MCF 10A (cell line): ENCODE data around the gene ZSCAN5A. TPM values are rescaled to one million over a fixed set of nuclear protein-coding genes. Genes with fewer than 3 reads are reported as not detected.

Experiments used
- BruUV-seq: library from RNA; stranded (reverse); fragments of 400-500 nt; replicated peaks from 2 replicates; lab custom pipeline; 2021; lab: Mats Ljungman, UMichigan
- CTCF ChIA-PET: fragments of 300-600 bp; sonication (Branson Sonifier 250); formaldehyde crosslinking; extraction: SDS; loops from one replicate; lab custom pipeline; 2021; ENCODE audit warnings: antibody characterized with exemption, inconsistent platforms; lab: Yijun Ruan, JAX
- POLR2A ChIA-PET: fragments of 300-600, 350-650 bp; sonication (Branson Sonifier 250); formaldehyde crosslinking; extraction: SDS; loops from one replicate; lab custom pipeline; 2020; ENCODE audit warnings: antibody characterized with exemption, inconsistent platforms; lab: Yijun Ruan, JAX
- DNase-seq: peaks from one replicate; pipeline ENCODE4 v3.0.0-alpha.2; 2018; ENCODE audit not compliant: unreplicated experiment
- H3K27ac Mint-ChIP-seq: one replicate; pipeline ENCODE4 v1.8.0; 2022; ENCODE audit warnings: mild to moderate bottlenecking, low read depth, mixed read lengths; ENCODE audit not compliant: unreplicated experiment
- H3K27me3 Mint-ChIP-seq: one replicate; pipeline ENCODE4 v1.8.0; 2022; ENCODE audit warnings: mixed read lengths; ENCODE audit not compliant: insufficient read depth, unreplicated experiment
- H3K36me3 Mint-ChIP-seq: one replicate; pipeline ENCODE4 v1.8.0; 2022; ENCODE audit warnings: mild to moderate bottlenecking, moderate library complexity, mixed read lengths; ENCODE audit not compliant: insufficient read depth, unreplicated experiment
- H3K4me1 Mint-ChIP-seq: one replicate; pipeline ENCODE4 v1.8.0; 2022; ENCODE audit warnings: mixed read lengths; ENCODE audit not compliant: insufficient read depth, unreplicated experiment
- H3K4me3 Mint-ChIP-seq: one replicate; pipeline ENCODE4 v1.8.0; 2022; ENCODE audit warnings: mild to moderate bottlenecking, moderate library complexity, mixed read lengths; ENCODE audit not compliant: unreplicated experiment
- H3K9me3 Mint-ChIP-seq: one replicate; pipeline ENCODE4 v1.8.0; 2022; ENCODE audit warnings: mixed read lengths; ENCODE audit not compliant: unreplicated experiment
- CTCF ChIP-seq: fragments of 200-600 bp; IDR thresholded peaks from one replicate; pipeline ENCODE4 v1.8.0; 2022; ENCODE audit warnings: antibody characterized with exemption, mild to moderate bottlenecking; ENCODE audit not compliant: unreplicated experiment
- intact Hi-C: fragments of 100-400 bp; cut with micrococcal nuclease; formaldehyde crosslinking; loops from 2 replicates; pipeline ENCODE4 v1.14.1; 2022
- total RNA-seq: library from RNA; stranded (reverse); gene quantifications from 2 replicates; pipeline ENCODE4 v1.2.3, GENCODE V29; 2022

The ZSCAN5A gene
- total RNA-seq, 1 experiment from 2014 or later, result 8.1 TPM

DNA sequence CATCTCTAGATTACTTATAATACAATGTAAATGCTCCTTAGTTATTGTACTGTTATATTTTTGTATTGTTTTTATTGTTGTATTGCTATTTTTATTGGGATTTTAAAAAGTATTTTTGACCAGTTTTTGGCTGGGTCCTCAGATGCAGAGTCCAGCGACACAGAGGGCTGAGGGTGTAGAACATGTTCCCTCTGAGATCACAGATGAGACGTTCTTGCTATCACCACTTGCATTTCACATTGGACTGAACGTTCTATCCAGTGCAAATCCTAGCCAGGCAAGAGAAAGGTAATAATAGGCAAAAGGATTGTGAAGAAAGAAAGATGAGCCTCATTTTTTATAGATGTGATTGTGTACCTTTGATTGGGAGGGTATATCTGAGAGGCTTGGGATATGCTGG is 15.0 kb downstream of the ZSCAN5A start:
- ChIA-PET CTCF (interaction anchor here (0.6 to 2.9 kb wide), 6 partner anchors 10 to 223 kb away, joined by 3 to 25 read pairs (median 4); no protein-coding TSS in a partner anchor), POLR2A (interaction anchor here (0.9 to 1.6 kb wide), 2 partner anchors 10 to 15 kb away, joined by 4 to 5 read pairs; partner anchors contain the start of gene ZSCAN5A)
- Mint-ChIP-seq H3K9me3 (no peaks in the 10 kb centered on the region), H3K27me3 (no peaks in the 10 kb centered on the region), H3K4me1 (peaks cover 4% of the 10 kb centered on the region), H3K4me3 (no peak overlapping the region), H3K36me3 (peaks cover 22% of the 10 kb centered on the region), H3K27ac (no peak overlapping the region)
- intact Hi-C loops, result no loop called here
- TF ChIP-seq CTCF, result no peak
- no peak for DNase-seq
- no TSS peak for BruUV-seq

DNA sequence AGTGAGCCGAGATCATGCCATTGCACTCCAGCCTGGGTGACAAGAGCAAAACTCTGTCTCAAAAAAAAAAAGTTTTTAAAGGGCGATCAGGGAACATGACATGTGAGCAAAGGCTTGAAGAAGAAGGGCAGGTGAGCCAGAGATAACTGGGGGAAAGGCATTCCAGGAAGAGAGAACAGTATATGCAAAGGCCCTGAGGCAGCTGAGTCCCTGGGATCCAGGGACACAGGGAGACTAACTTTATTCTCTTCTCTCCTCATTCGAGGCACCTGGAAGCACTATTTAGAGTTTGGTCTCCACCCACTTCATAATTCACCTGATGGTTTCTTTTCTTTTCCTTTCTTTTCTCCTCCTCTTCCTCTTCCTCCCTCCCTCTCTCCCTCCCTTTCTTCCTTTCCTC is 17.6 kb downstream of the ZSCAN5A start:
- TF ChIP-seq CTCF, result no peak
- Mint-ChIP-seq H3K9me3 (no peaks in the 10 kb centered on the region), H3K27ac (no peak overlapping the region), H3K4me3 (no peak overlapping the region), H3K27me3 (no peaks in the 10 kb centered on the region), H3K36me3 (peaks cover 22% of the 10 kb centered on the region), H3K4me1 (peaks cover 6% of the 10 kb centered on the region)
- no TSS peak for BruUV-seq
- CTCF ChIA-PET, result interaction anchor here (0.6 kb wide), 1 partner anchor 1196 kb away, joined by 3 read pairs; no protein-coding TSS in a partner anchor
- DNase-seq, result no peak
- POLR2A ChIA-PET, result interaction anchor here (2.6 kb wide), 1 partner anchor 17 kb away, joined by 20 read pairs; the partner anchor contains the start of gene ZSCAN5A
- intact Hi-C loops, result no loop called here

DNA sequence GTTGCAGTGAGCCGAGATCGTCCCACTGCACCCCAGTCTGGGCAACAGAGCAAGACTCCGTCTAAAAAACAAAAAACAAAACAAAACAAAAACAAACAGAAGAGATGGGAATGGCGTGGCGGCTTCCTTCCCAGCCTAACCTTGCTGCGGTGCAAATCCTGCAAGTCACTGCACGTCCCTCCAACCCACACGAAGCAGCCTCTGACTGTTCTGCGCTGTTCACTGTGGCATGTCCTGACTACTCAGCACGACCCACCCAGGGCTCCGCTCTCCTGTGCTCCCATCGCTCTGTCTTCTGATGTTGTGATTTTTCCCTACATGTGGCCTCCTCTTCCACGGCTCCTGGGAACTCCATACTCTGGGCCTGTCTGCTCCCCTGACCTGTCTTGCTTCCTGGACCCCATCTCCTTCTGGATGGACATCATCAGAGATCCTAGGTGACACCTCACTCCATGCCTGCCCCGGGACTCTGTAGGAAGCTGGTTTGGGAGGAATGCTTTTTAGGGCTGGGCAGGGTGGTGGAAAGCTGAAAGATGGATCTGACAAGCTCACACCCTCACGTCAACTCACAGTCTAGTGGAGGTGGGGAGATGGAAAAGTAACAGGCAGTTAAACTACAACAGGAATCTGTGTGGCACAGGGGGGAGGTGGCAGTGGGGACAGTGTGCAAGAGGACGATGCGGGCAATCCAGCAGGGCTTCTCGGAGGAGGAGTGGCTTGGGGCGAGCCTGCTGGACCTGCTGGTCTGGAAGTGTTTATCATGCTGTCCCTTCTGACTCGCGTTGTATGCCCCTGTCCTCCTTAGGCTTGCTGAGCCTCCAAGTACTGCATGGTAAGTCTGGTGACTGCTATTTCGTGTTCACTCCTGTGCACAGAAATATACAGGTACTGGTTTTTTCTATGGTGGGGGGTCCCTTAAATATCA is 18.8 kb downstream of the ZSCAN5A start:
- Mint-ChIP-seq H3K4me3 (peak overlapping the region; percentile 22), H3K9me3 (no peaks in the 10 kb centered on the region), H3K36me3 (peaks cover 30% of the 10 kb centered on the region), H3K27ac (no peak overlapping the region), H3K4me1 (peaks cover 6% of the 10 kb centered on the region), H3K27me3 (no peaks in the 10 kb centered on the region)
- ChIA-PET POLR2A (interaction anchor here (0.6 to 2.6 kb wide), 5 partner anchors 12 to 1067 kb away, joined by 3 to 20 read pairs (median 4); partner anchors contain the start of gene ZSCAN5A), CTCF (interaction anchor here (0.6 to 1.7 kb wide), 5 partner anchors 14 to 1195 kb away, joined by 3 to 15 read pairs (median 3); no protein-coding TSS in a partner anchor)
- no TSS peak for BruUV-seq
- intact Hi-C loops, result no loop called here
- peak; percentile 43 for DNase-seq
- no peak for TF ChIP-seq CTCF

- peak overlapping the region; percentile 80 for H3K27ac Mint-ChIP-seq
- H3K4me1 Mint-ChIP-seq, result peaks cover 6% of the 10 kb centered on the region
- peak; percentile 43 for DNase-seq
- H3K27me3 Mint-ChIP-seq, result no peaks in the 10 kb centered on the region
- H3K4me3 Mint-ChIP-seq, result peak overlapping the region; percentile 21
- ChIA-PET POLR2A (interaction anchor here (0.6 to 2.6 kb wide), 4 partner anchors 11 to 33 kb away, joined by 3 to 20 read pairs (median 7); partner anchors contain the start of gene ZSCAN5A), CTCF (interaction anchor here (0.7 to 1.7 kb wide), 2 partner anchors 15 to 218 kb away, joined by 3 to 15 read pairs; no protein-coding TSS in a partner anchor)
- TF ChIP-seq CTCF, result no peak
- no TSS peak for BruUV-seq
- intact Hi-C loops, result no loop called here
- H3K36me3 Mint-ChIP-seq, result peaks cover 31% of the 10 kb centered on the region
- H3K9me3 Mint-ChIP-seq, result no peaks in the 10 kb centered on the region
These were observed 20.1 kb downstream of the ZSCAN5A start for GRCh38 chr19:56294549-56294948.
